Adrenal gland (tissue), 12 donors: Measurements from ENCODE around the gene RERG. TPM values are rescaled to one million over a fixed set of nuclear protein-coding genes. Genes with fewer than 3 reads are reported as not detected.
A peak's percentile ranks its signal among the peaks of the same experiment; 100 is the strongest.

Experiments
- DNase-seq, 7 donors: peaks; one replicate each; pipeline ENCODE4 v3.0.0-alpha.2; 2019 to 2020
- H3K27ac ChIP-seq, 5 donors: fragments of 200-600 bp; sonication (generic) in 4 of 5; 1 replicate in 3 of 5; 2 replicates in 2 of 5; pipeline versions ENCODE4 v1.5.1 to v1.8.0; 2016 to 2020; ENCODE audit warnings: mild to moderate bottlenecking in 1 of 5
- H3K27me3 ChIP-seq: fragments of 200-600 bp; 2 replicates; pipeline ENCODE4 v1.8.0; 2021
- H3K36me3 ChIP-seq, 2 donors: fragments of 200-600 bp; replicated peaks in 1 of 2; 1 replicate in 1 of 2; 2 replicates in 1 of 2; pipeline versions ENCODE4 v1.5.1 to v1.8.0; 2018 to 2022
- H3K4me1 ChIP-seq, 2 donors: fragments of 200-600 bp; replicated peaks in 1 of 2; 1 replicate in 1 of 2; 2 replicates in 1 of 2; pipeline versions ENCODE4 v1.5.1 to v1.8.0; 2018 to 2021
- H3K4me3 ChIP-seq, 4 donors: fragments of 200-600 bp; sonication (generic) in 3 of 4; one replicate each; pipeline ENCODE4 v1.5.1; 2016 to 2018
- H3K9me3 ChIP-seq, 3 donors: fragments of 200-600 bp; sonication (generic) in 1 of 3; replicated peaks in 1 of 3; 1 replicate in 2 of 3; 2 replicates in 1 of 3; pipeline versions ENCODE4 v1.5.1 to v1.8.0; 2016 to 2021
- CTCF ChIP-seq, 6 experiments: fragments of 450-650 bp in 4 of 6; fragments of 200-600 bp in 2 of 6; sonication (generic) in 1 of 6; IDR thresholded peaks; 1 replicate in 5 of 6; 2 replicates in 1 of 6; pipeline versions ENCODE4 v1.5.1 to v1.8.0; 2016 to 2021; ENCODE audit warnings: antibody characterized with exemption in 6 of 6, mild to moderate bottlenecking in 2 of 6, moderate library complexity in 1 of 6
- POLR2A ChIP-seq, 2 donors: fragments of 450-650 bp; IDR thresholded peaks; one replicate each; pipeline ENCODE4 v1.6.1; 2017; ENCODE audit warnings: antibody characterized with exemption in 2 of 2, mild to moderate bottlenecking in 2 of 2, moderate library complexity in 1 of 2
- WGBS, 4 donors: extraction: QIAGEN DNeasy Blood & Tissue Kit in 2 of 4; methylation state at CpG; one replicate each; pipeline versions ENCODE4 v1.1.5 to v1.1.7; 2013 to 2017; 5-methylcytosine and 5-hydroxymethylcytosine counted together
- intact Hi-C, 2 donors: fragments of 100-400 bp; cut with DNase I; formaldehyde crosslinking; loops; one replicate each; pipeline versions ENCODE4 v1.14.1 to v1.15.0; 2022 to 2023
- polyA plus RNA-seq, 3 donors: library from polyadenylated mRNA; stranded (reverse); fragments of 200-250 nt in 2 of 3; fragments of 350-450 nt in 1 of 3; fragmentation: Illumina TruSeq in 1 of 3; extraction: RNeasy Lipid Tissue Mini Kit (QIAGEN cat#74804) in 1 of 3; gene quantifications; one replicate each; pipeline ENCODE4 v1.2.3, GENCODE V29; 2013 to 2014
- total RNA-seq, 9 donors: library from RNA; depleted of rRNA in 4 of 9; stranded (reverse); fragments of >200 nt in 4 of 9; fragments of 120-200 nt in 1 of 9; fragmentation: NEBNext Ultra II Directional in 1 of 9; extraction: Animal tissue kit (Norgen Biotek cat#: 25700) in 1 of 9; gene quantifications; one replicate each; pipeline versions ENCODE4 v1.1.0 to v1.2.4, GENCODE V29; 2013 to 2023
- donor health status: healthy with polysubstance abuse.
- donor health status: Bipolar disorder and iron deficiency.
- donor health status: DM: yes; HTN: yes; CAD: no.
- donor health status: DM: no; HTN: no; CAD: no.
- donor health status: DM: no; HTN: no; CAD: no.
- donor health status: DM: yes; HTN: yes; CAD: no.

The RERG gene
- total and polyA plus RNA-seq, 12 donors: 12.9 to 146 (median 46.6) TPM

- TF ChIP-seq POLR2A (IDR thresholded peaks at IDR 0.05) (no peak), CTCF (IDR thresholded peaks at IDR 0.05) (no peak)
- H3K27ac ChIP-seq: peak overlapping the region in 1 of 5 donors; percentile 29
These were observed 97.8 kb downstream of the RERG start for GRCh38 chr12:15123401-15123800.

GRCh38 chr12:15122344-15122743, 98.9 kb downstream of the RERG start:
- H3K9me3 ChIP-seq: no peaks in the 10 kb centered on the region
- no peak overlapping the region for H3K4me3 ChIP-seq
- intact Hi-C loops: no loop called here
- TF ChIP-seq POLR2A (IDR thresholded peaks at IDR 0.05) (no peak), CTCF (IDR thresholded peaks at IDR 0.05) (no peak)
- no peaks in the 10 kb centered on the region for H3K27me3 ChIP-seq
- H3K36me3 ChIP-seq: no peaks in the 10 kb centered on the region
- peaks cover 0 to 10% of the 10 kb centered on the region in 2 donors for H3K4me1 ChIP-seq
- H3K27ac ChIP-seq: peak overlapping the region in 2 of 5 donors; percentile 24 to 73
- peak in 6 of 7 donors; percentile 43 to 69 (median 58) for DNase-seq
- WGBS, 4 donors: 24 to 46% (median 36%) methylated on average over 4 of the region's 4 CpGs

More at GRCh38 chr12:15123401-15123800, 97.8 kb downstream of the RERG start:
- Histone ChIP-seq H3K4me3 (no peak overlapping the region), H3K27me3 (no peaks in the 10 kb centered on the region), H3K4me1 (peaks cover 0 to 10% of the 10 kb centered on the region in 2 donors), H3K36me3 (no peaks in the 10 kb centered on the region), H3K9me3 (no peaks in the 10 kb centered on the region)
- DNase-seq: no peak
- intact Hi-C loops: no loop called here

- Histone ChIP-seq H3K36me3 (no peaks in the 10 kb centered on the region), H3K27ac (no peak overlapping the region), H3K4me3 (no peak overlapping the region), H3K4me1 (peaks cover 12 to 25% of the 10 kb centered on the region in 2 donors), H3K27me3 (no peaks in the 10 kb centered on the region), H3K9me3 (no peaks in the 10 kb centered on the region)
- no peak for DNase-seq
- intact Hi-C loops: no loop called here
- TF ChIP-seq CTCF (IDR thresholded peaks at IDR 0.05): no peak
- no peak for TF ChIP-seq POLR2A (IDR thresholded peaks at IDR 0.05)
- 0 to 96% (median 1%) methylated on average over 1 of the region's 1 CpG for WGBS, 4 donors
These were observed 102.3 kb downstream of the RERG start for GRCh38 chr12:15118955-15119354.

DNA sequence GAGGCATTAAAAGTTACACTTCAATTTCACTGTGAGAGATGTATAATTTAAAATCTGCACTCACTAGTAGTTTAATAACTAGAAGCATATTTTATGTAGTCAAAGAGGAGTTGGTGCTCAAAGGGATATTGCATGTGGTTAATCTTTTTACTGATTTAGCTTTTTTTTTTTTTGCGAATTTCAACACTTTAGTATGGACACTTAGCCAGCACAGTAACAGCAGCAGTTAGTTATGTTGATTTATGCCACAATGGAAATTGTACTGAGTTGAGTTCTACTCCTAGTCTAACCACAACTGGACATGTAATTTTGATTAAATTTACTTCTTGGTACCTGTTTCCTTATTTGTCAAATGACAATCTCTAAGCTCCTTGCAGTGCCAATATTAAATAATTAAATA, 104.2 kb downstream of the RERG start:
- H3K9me3 ChIP-seq: no peaks in the 10 kb centered on the region
- H3K27me3 ChIP-seq: no peaks in the 10 kb centered on the region
- H3K36me3 ChIP-seq: no peaks in the 10 kb centered on the region
- DNase-seq: no peak
- TF ChIP-seq POLR2A (IDR thresholded peaks at IDR 0.05) (no peak), CTCF (IDR thresholded peaks at IDR 0.05) (no peak)
- H3K27ac ChIP-seq: no peak overlapping the region
- H3K4me3 ChIP-seq: no peak overlapping the region
- H3K4me1 ChIP-seq: peaks cover 12 to 19% of the 10 kb centered on the region in 2 donors
- 43 to 92% (median 65%) methylated on average over 1 of the region's 1 CpG for WGBS, 4 donors
- intact Hi-C loops: no loop called here
